HFF-Myc (cell line): ENCODE data around the gene FHAD1.

ENCODE experiments used
- DNase-seq: peaks from one replicate; pipeline ENCODE4 v3.0.0-alpha.2; 2011; ENCODE audit warnings: low read depth; ENCODE audit errors: extremely low read depth
- H3K4me3 ChIP-seq: replicated peaks from 2 replicates; pipeline ENCODE4 v1.5.1; 2011; ENCODE audit warnings: low read depth, mild to moderate bottlenecking, control low read depth, low read length
- TF ChIP-seq, protein P1 (sequence below): IDR thresholded peaks from 2 replicates; pipeline ENCODE4 v1.5.1; 2012; ENCODE audit warnings: mild to moderate bottlenecking, low read depth, low read length, control low read depth; ENCODE audit errors: missing control alignments

FHAD1 gene

DNA sequence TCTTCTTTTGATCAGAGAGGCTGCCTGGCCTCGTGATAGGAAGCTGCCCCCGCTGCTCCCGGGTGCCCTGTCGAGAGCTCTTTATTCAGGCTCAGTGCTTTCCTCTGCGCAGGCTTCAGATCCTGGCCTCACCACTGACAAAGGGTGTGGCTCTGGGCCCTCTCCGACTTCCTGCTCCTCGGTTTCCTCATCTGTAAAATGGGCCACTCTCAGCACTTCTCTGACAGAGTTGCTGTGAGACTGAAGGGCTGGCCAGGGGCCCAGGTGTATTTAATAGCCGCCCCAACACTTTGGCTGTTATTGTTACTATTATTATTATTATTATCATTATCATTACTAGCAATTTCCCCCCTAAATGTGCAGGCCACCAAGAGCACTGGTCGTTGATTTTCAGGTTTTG, 101.6 kb downstream of the FHAD1 start:
- TF ChIP-seq, protein P1, sequence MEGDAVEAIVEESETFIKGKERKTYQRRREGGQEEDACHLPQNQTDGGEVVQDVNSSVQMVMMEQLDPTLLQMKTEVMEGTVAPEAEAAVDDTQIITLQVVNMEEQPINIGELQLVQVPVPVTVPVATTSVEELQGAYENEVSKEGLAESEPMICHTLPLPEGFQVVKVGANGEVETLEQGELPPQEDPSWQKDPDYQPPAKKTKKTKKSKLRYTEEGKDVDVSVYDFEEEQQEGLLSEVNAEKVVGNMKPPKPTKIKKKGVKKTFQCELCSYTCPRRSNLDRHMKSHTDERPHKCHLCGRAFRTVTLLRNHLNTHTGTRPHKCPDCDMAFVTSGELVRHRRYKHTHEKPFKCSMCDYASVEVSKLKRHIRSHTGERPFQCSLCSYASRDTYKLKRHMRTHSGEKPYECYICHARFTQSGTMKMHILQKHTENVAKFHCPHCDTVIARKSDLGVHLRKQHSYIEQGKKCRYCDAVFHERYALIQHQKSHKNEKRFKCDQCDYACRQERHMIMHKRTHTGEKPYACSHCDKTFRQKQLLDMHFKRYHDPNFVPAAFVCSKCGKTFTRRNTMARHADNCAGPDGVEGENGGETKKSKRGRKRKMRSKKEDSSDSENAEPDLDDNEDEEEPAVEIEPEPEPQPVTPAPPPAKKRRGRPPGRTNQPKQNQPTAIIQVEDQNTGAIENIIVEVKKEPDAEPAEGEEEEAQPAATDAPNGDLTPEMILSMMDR, result no peak
- H3K4me3 ChIP-seq, result no peak overlapping the region
- DNase-seq, result no peak

DNA sequence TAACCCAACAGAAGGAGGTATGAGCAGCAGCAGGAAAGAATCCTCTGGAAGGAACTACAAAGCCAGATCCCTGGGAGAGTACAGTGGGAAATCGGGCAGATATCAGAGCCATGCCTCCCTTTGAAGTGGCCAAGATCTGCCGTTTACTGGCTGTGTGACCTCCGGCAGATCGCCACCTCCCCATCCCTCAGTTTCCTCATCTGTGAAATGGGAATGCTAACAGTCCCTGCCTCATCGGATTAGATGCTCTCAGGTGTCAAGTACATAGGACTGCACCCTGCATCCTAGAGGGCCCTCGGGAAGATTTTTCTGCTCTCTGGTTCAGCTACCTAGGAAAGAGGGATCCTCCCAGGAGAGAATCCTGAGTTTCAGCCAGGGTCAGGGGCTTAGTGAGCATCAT, 102.1 kb downstream of the FHAD1 start:
- H3K4me3 ChIP-seq, result no peak overlapping the region
- TF ChIP-seq, protein P1, result no peak
- DNase-seq, result no peak

DNA sequence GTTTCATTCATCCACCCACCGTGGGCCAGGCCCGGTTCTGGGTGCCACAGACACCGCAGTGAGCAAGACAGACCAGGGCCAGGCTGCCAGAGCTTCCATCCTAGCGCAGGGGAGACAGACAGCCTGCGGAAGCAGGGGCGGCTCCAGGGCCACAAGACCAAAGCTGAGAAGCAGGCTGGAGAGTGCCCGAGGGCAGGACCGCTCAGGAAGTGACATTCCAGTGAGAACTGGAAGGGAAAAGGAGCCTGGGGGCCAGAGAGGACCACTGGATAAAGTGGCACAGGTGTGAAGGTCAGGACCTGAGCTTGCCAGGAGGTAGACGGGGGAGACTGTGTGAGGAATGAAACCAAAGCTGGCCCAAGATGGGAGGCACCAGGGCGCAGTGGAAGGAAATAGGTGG, 103.1 kb downstream of the FHAD1 start:
- DNase-seq, result no peak
- H3K4me3 ChIP-seq, result no peak overlapping the region
- TF ChIP-seq, protein P1, result no peak

DNA sequence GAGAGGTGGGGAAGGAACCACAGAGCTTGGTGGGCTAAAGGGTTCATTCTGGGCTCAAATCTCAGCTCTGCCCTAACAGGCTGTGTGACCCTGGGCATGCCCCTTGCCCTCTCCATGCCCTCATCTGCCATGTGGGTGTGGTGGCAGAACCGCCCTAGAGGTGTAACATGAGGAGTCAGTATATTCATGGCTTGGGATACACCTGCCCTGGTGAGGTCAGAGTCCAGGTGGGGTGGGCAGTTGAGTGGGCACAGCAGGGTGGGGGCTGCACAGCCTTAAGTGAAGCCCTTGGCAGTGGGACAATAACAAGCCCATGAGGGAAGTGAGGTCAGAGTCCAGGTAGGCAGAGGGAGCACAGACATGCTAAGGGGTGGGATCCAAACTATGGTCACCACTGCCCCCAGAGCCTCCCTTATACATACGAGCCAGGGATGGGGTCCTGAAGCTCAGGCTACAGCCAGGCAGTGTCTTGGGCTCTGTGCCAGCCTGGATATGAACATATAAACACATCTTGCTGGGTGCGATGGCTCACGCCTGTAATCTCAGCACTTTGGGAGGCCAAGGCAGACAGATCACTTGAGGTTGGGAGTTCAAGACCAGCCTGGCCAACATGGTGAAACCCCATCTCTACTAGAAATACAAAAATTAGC, 103.7 kb downstream of the FHAD1 start:
- no peak for DNase-seq
- TF ChIP-seq, protein P1, result no peak
- H3K4me3 ChIP-seq, result no peak overlapping the region

DNA sequence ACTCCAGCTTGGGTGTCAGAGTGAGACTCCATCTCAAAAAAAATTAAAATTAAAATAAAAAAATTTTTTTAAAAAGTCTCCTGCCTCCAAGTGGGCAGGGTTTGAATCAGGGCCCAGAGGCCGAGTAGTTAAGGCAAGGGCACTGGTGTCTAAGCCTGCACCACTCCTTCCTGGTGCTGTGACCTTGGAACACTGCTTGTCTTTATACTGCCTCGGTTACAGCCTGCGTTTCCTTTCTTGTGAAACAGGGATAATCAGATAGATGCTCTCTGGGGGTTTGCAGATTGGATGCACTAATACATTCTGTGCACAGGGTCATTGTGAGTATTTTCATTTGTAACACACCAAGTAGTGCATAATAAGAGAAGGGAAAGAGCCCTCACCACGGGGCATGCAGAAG, 104.3 kb downstream of the FHAD1 start:
- TF ChIP-seq, protein P1, result no peak
- DNase-seq, result no peak
- H3K4me3 ChIP-seq, result no peak overlapping the region

DNA sequence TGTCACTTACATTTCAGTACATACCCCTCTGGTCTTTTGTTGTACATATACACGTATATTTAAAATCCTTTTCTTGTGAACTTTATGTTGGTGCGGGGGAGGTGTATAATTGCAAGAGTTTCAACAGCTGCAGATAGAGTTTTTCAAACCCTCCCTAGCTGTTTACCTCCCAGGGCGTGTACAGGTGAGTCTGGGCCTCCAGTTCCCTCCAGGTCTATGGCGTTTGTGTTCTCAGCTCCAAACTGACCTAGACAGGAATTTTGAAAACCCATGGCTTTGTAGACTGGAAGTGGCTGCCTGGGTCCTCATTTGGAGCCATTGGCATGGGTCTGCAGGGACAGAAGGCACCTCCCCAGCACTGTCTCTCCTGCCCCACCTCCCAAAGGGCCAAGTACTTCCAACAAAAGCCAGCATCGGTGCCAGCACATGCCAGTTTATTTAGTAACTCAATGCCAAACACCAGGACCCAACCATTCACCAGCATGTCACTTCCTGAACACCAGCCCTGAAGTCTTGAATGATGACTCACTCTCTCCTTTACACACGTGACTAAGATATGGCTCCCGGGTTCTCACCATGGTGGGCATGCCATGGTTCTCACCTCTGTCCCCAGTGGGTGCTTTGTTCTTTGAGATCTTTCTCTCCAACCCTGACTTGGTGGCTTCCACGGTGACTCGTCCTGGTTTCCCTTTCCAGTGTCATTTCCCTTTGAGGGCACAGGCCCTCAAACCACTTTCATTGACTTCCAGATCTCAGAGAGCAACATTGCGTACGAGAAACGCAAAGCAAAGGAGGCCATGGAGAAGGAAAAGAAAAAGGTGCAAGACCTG, 105.3 kb downstream of the FHAD1 start:
- TF ChIP-seq, protein P1, result no peak
- no peak overlapping the region for H3K4me3 ChIP-seq
- DNase-seq, result peak; percentile 76
